HepG2 (cell line): ENCODE data around the gene SPAG8. TPM values are rescaled to one million over a fixed set of nuclear protein-coding genes. Genes with fewer than 3 reads are reported as not detected.

Experiments
- ATAC-seq: fragments of 200-7000 bp; cut with Tn5 transposase; 3 replicates; pipeline ENCODE4 v1.9.1; 2020; ENCODE audit warnings: mild to moderate bottlenecking, moderate library complexity
- BruUV-seq: library from RNA; stranded (reverse); fragments of 400-500 nt; replicated peaks from 2 replicates; lab custom pipeline; 2021; lab: Mats Ljungman, UMichigan
- CTCF ChIA-PET: fragments of 300-600 bp; formaldehyde crosslinking; extraction: SDS; loops from one replicate; lab custom pipeline; 2021; ENCODE audit warnings: low total read pairs, inconsistent platforms, low intra/inter-chr PET ratio; lab: Yijun Ruan, JAX
- POLR2A ChIA-PET: fragments of 350-600 bp; sonication (Branson Sonifier 250); formaldehyde crosslinking; loops from one replicate; lab custom pipeline; 2020; ENCODE audit warnings: antibody characterized with exemption, inconsistent platforms; lab: Yijun Ruan, JAX
- DNase-seq: peaks from one replicate; pipeline ENCODE4 v3.0.0-alpha.2; 2015; ENCODE audit warnings: low spot score
- FAIRE-seq: peaks from 3 replicates; lab custom pipeline; 2011; peaks lifted over from hg19 to GRCh38; lab: Jason Lieb, UNC
- H2AFZ ChIP-seq: one replicate; pipeline ENCODE4 v1.6.1; 2011; ENCODE audit warnings: low read length, inconsistent platforms
- H3K27ac ChIP-seq: fragments of 300-600 bp; 3 replicates; pipeline ENCODE4 v1.8.0; 2011; ENCODE audit warnings: mixed run types, mild to moderate bottlenecking, mixed read lengths, low read length, inconsistent platforms; ENCODE audit not compliant: insufficient read depth; ENCODE audit errors: extremely low read length
- H3K27me3 ChIP-seq, 2 experiments: fragments of 200-600 bp in 1 of 2; 2 replicates in 1 of 2; 3 replicates in 1 of 2; pipeline versions ENCODE4 v1.6.0 to v1.8.0; 2011; ENCODE audit warnings: low read length in 2 of 2, mild to moderate bottlenecking in 2 of 2, moderate library complexity in 2 of 2, inconsistent platforms in 1 of 2; ENCODE audit not compliant: insufficient read depth in 2 of 2, control insufficient read depth in 1 of 2
- H3K36me3 ChIP-seq, 2 experiments: fragments of 200-600 bp in 1 of 2; replicated peaks in 1 of 2; 2 replicates in 1 of 2; 3 replicates in 1 of 2; pipeline versions ENCODE4 v1.5.1 to v1.8.0; 2011; ENCODE audit warnings: low read length in 2 of 2, inconsistent platforms in 1 of 2; ENCODE audit not compliant: insufficient read depth in 2 of 2, control insufficient read depth in 1 of 2
- H3K4me1 ChIP-seq: 2 replicates; pipeline ENCODE4 v1.5.1; 2012; ENCODE audit warnings: low read length, inconsistent platforms; ENCODE audit not compliant: insufficient read depth
- H3K4me2 ChIP-seq: 2 replicates; pipeline ENCODE4 v1.6.0; 2011; ENCODE audit warnings: low read depth, low read length, inconsistent platforms
- H3K4me3 ChIP-seq, 3 experiments: fragments of 200-600 bp in 1 of 3; sonication (generic), shearing (Covaris generic) in 1 of 3; replicated peaks in 1 of 3; 2 replicates each; pipeline ENCODE4 v1.5.1; 2011 to 2016; ENCODE audit warnings: low read length in 3 of 3, inconsistent platforms in 2 of 3, low read depth in 2 of 3, mild to moderate bottlenecking in 2 of 3, control low read depth in 1 of 3, mixed read lengths in 1 of 3; ENCODE audit not compliant: insufficient read depth in 1 of 3
- H3K79me2 ChIP-seq: one replicate; pipeline ENCODE4 v1.6.1; 2011; ENCODE audit warnings: low read length, inconsistent platforms; ENCODE audit not compliant: insufficient read depth
- H3K9ac ChIP-seq: 2 replicates; pipeline ENCODE4 v1.6.0; 2011; ENCODE audit warnings: mild to moderate bottlenecking, low read depth, low read length, inconsistent platforms; ENCODE audit not compliant: insufficient read depth
- H3K9me3 ChIP-seq: 2 replicates; pipeline ENCODE4 v1.5.1; 2012; ENCODE audit warnings: mild to moderate bottlenecking, low read length
- H4K20me1 ChIP-seq: 2 replicates; pipeline ENCODE4 v1.6.0; 2011; ENCODE audit warnings: inconsistent platforms, mild to moderate bottlenecking, low read length, moderate library complexity; ENCODE audit not compliant: insufficient read depth
- FLYWCH1 ChIP-seq: sonication (generic); formaldehyde crosslinking; IDR thresholded peaks from 2 replicates; pipeline ENCODE4 v1.8.1; 2023; ENCODE audit warnings: mild to moderate bottlenecking, missing genetic modification reagents
- FOXK2 ChIP-seq: fragments of 450-650 bp; IDR thresholded peaks from 2 replicates; pipeline ENCODE4 v1.6.1; 2016
- KDM3A ChIP-seq: IDR thresholded peaks from 2 replicates; pipeline ENCODE4 v1.6.1; 2018; ENCODE audit warnings: low read depth, missing compliant biosample characterization
- REL ChIP-seq: sonication (generic); formaldehyde crosslinking; conservative IDR thresholded peaks from 2 replicates; pipeline ENCODE4 v1.8.0; 2022; ENCODE audit warnings: mild to moderate bottlenecking, missing genetic modification reagents, moderate library complexity
- SOX13 ChIP-seq, 3 experiments: fragments of 450-650 bp in 1 of 3; sonication (generic) in 1 of 3; formaldehyde crosslinking in 1 of 3; IDR thresholded peaks in 2 of 3; conservative IDR thresholded peaks in 1 of 3; 2 replicates each; pipeline versions ENCODE4 v1.5.0 to v1.6.1; 2016 to 2020; ENCODE audit warnings: antibody characterized with exemption in 1 of 3, mild to moderate bottlenecking in 1 of 3, missing compliant biosample characterization in 1 of 3, missing genetic modification reagents in 1 of 3, moderate library complexity in 1 of 3
- SUZ12 ChIP-seq: fragments of 150-350 bp; IDR thresholded peaks from 2 replicates; pipeline ENCODE4 v1.6.1; 2014; ENCODE audit warnings: low read depth, low read length
- THRA ChIP-seq: sonication (generic); formaldehyde crosslinking; IDR thresholded peaks from 2 replicates; pipeline ENCODE4 v1.4.0; 2020; ENCODE audit warnings: missing genetic modification reagents, borderline replicate concordance
- ZBTB26 ChIP-seq: IDR thresholded peaks from 2 replicates; pipeline ENCODE4 v1.6.1; 2016; ENCODE audit warnings: missing compliant biosample characterization, missing genetic modification reagents, borderline replicate concordance
- ZMYM2 ChIP-seq: sonication (generic); formaldehyde crosslinking; IDR thresholded peaks from 2 replicates; pipeline ENCODE4 v1.8.0; 2022; ENCODE audit warnings: mild to moderate bottlenecking, missing genetic modification reagents
- ZNF10 ChIP-seq: sonication (generic); formaldehyde crosslinking; IDR thresholded peaks from 2 replicates; pipeline ENCODE4 v1.4.0; 2020; ENCODE audit warnings: mild to moderate bottlenecking, low read depth, missing genetic modification reagents, borderline replicate concordance
- ZNF264 ChIP-seq: sonication (generic); formaldehyde crosslinking; IDR thresholded peaks from 2 replicates; pipeline ENCODE4 v1.4.0; 2020; ENCODE audit warnings: missing genetic modification reagents
- ZNF512B ChIP-seq: sonication (generic); formaldehyde crosslinking; IDR thresholded peaks from 2 replicates; pipeline ENCODE4 v1.5.1; 2020; ENCODE audit warnings: missing genetic modification reagents, mild to moderate bottlenecking, borderline replicate concordance
- ZNF619 ChIP-seq: sonication (generic); formaldehyde crosslinking; IDR thresholded peaks from 2 replicates; pipeline ENCODE4 v1.4.0; 2020; ENCODE audit warnings: mild to moderate bottlenecking, missing genetic modification reagents
- ZNF710 ChIP-seq: sonication (generic); formaldehyde crosslinking; IDR thresholded peaks from 2 replicates; pipeline ENCODE4 v1.5.0; 2020; ENCODE audit warnings: mild to moderate bottlenecking, missing genetic modification reagents, borderline replicate concordance
- ZNF720 ChIP-seq: sonication (generic); formaldehyde crosslinking; IDR thresholded peaks from 2 replicates; pipeline ENCODE4 v1.4.0; 2020; ENCODE audit warnings: missing genetic modification reagents
- ZNF766 ChIP-seq: sonication (generic); formaldehyde crosslinking; IDR thresholded peaks from 2 replicates; pipeline ENCODE4 v1.5.0; 2020; ENCODE audit warnings: missing genetic modification reagents, borderline replicate concordance
- WGBS: methylation state at CpG from one replicate; pipeline ENCODE4 v1.1.6; 2017; ENCODE audit warnings: low lambda C conversion rate; 5-methylcytosine and 5-hydroxymethylcytosine counted together
- in situ Hi-C: cut with HindIII; loops from 2 replicates; pipeline ENCODE4 v1.10.0; 2017; ENCODE audit warnings: low pct_unique_long_range_greater_than_20kb; ENCODE audit not compliant: extremely low pct_ligation_motif_present
- intact Hi-C: fragments of 100-400 bp; cut with micrococcal nuclease; formaldehyde crosslinking; loops from one replicate; pipeline ENCODE4 v1.10.0; 2022; ENCODE audit not compliant: unreplicated experiment
- polyA plus RNA-seq, 8 experiments: library from polyadenylated mRNA; depleted of rRNA in 3 of 8; stranded (reverse) in 7 of 8; unstranded in 1 of 8; fragments of >200 nt; fragmentation: Illumina TruSeq in 4 of 8; extraction: Trizol in 4 of 8; gene quantifications; 2 replicates each; pipeline versions ENCODE4 v1.2.1 to v1.2.3, GENCODE V29; 2011 to 2016; ENCODE audit warnings: low read depth in 4 of 8, missing spikeins in 1 of 8, mixed read lengths in 1 of 8; ENCODE audit not compliant: insufficient read depth in 1 of 8
- total RNA-seq, 5 experiments: library from RNA; depleted of rRNA; stranded (reverse); fragments of >200 nt; fragmentation: Illumina TruSeq; extraction: Trizol; gene quantifications; 2 replicates each; pipeline ENCODE4 v1.2.3, GENCODE V29; 2016; ENCODE audit warnings: low read depth in 1 of 5

Gene SPAG8
- total and polyA plus RNA-seq, 2 of the 13 experiments (the other 11 are each of a cell fraction or from before 2014, with no cell fraction given): 0.18 to 0.27 TPM

- ChIA-PET CTCF (no interaction called here), POLR2A (no interaction called here)
- Histone ChIP-seq H4K20me1 (no peaks in the 10 kb centered on the region), H3K27me3 (peaks cover 0 to 20% of the 10 kb centered on the region in 2 experiments; a peak in 1 of 5 replicates), H3K9me3 (no peaks in the 10 kb centered on the region), H3K4me3 (no peak overlapping the region), H3K27ac (no peak overlapping the region), H3K36me3 (no peaks in the 10 kb centered on the region), H3K4me2 (no peak overlapping the region), H3K79me2 (no peaks in the 10 kb centered on the region), H3K4me1 (no peaks in the 10 kb centered on the region), H2AFZ (no peak overlapping the region), H3K9ac (no peak overlapping the region)
- no peak for DNase-seq
- 18% methylated on average over 7 of the region's 7 CpGs for WGBS
- no TSS peak for BruUV-seq
- 0 out of 3 replicates have a peak, but pooled peaks have one; percentile 21 for ATAC-seq
- in situ Hi-C loops (no loop called here), intact Hi-C loops (no loop called here)
- FAIRE-seq: no peak
- TF ChIP-seq REL (CRISPR knock-in tag): no peak
- no peak for TF ChIP-seq SOX13 (IDR thresholded peaks at IDR 0.05)
- TF ChIP-seq SOX13 (CRISPR knock-in tag; conservative IDR thresholded peaks at IDR 0.05 in 1 of 2, IDR thresholded peaks at IDR 0.05 in 1 of 2): no peak
- no peak for TF ChIP-seq ZNF512B (CRISPR knock-in tag)
- no peak for TF ChIP-seq ZNF710 (CRISPR knock-in tag)
- no peak for TF ChIP-seq THRA (CRISPR knock-in tag)
- no peak for TF ChIP-seq FOXK2
- TF ChIP-seq ZMYM2 (CRISPR knock-in tag): no peak
- no peak for TF ChIP-seq ZNF10 (CRISPR knock-in tag)
- no peak for TF ChIP-seq ZNF619
- TF ChIP-seq KDM3A (CRISPR knock-in tag): no peak
- no peak for TF ChIP-seq FLYWCH1
- no peak for TF ChIP-seq ZBTB26 (CRISPR knock-in tag)
- TF ChIP-seq ZNF766 (CRISPR knock-in tag): no peak
- TF ChIP-seq SUZ12: no peak
- no peak for TF ChIP-seq ZNF720 (CRISPR knock-in tag)
- no peak for TF ChIP-seq ZNF264 (CRISPR knock-in tag)
Observed at GRCh38 chr9:35854091-35854762, 42.2 kb upstream of the SPAG8 start.
